ENCODE measurements around the gene STAC2. TPM values are rescaled to one million over a fixed set of nuclear protein-coding genes. Genes with fewer than 3 reads are reported as not detected.

The STAC2 gene
- polyA plus RNA-seq, 2 of the 4 experiments (the other 2 are of a cell fraction) = 0.03 to 0.26 TPM

DNA sequence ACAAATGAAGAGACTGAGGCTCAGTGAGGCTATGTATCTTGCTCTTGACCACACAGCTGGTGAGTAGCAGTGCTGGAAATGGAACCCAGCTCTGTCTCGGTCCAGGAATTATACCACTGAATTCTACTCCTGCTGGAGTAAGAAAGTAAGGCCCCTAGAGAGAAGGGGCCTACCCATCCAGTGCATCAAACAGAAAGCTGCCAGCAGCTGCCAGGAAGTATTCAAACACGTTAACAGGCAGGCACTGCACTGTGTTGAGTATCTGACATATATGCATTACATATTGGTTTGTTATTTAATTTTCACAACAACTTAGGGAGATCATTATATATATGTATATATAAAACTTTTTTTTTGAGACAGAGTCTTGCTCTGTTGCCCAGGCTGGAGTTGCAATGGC, 63.8 kb downstream of the STAC2 start:
- TF ChIP-seq RAD21 (conservative IDR thresholded peaks at IDR 0.05 in 1 of 2, IDR thresholded peaks at IDR 0.05 in 1 of 2) = no peak
- no peak for TF ChIP-seq NFE2L2 (conservative IDR thresholded peaks at IDR 0.05; ENCODE audit: low read length)
- TF ChIP-seq BCL3 (IDR thresholded peaks at IDR 0.05) = no peak
- no peak for TF ChIP-seq NPAS2 (CRISPR knock-in tag; IDR thresholded peaks at IDR 0.05; ENCODE audit: borderline replicate concordance)
- TF ChIP-seq HES2 (IDR thresholded peaks at IDR 0.05) = no peak
- TF ChIP-seq, protein P1, sequence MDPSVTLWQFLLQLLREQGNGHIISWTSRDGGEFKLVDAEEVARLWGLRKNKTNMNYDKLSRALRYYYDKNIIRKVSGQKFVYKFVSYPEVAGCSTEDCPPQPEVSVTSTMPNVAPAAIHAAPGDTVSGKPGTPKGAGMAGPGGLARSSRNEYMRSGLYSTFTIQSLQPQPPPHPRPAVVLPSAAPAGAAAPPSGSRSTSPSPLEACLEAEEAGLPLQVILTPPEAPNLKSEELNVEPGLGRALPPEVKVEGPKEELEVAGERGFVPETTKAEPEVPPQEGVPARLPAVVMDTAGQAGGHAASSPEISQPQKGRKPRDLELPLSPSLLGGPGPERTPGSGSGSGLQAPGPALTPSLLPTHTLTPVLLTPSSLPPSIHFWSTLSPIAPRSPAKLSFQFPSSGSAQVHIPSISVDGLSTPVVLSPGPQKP (IDR thresholded peaks at IDR 0.05; ENCODE audit: low read depth, low read length) = no peak
- TF ChIP-seq, protein P2, sequence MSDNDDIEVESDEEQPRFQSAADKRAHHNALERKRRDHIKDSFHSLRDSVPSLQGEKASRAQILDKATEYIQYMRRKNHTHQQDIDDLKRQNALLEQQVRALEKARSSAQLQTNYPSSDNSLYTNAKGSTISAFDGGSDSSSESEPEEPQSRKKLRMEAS (IDR thresholded peaks at IDR 0.05) = no peak
- no peak overlapping the region for H3K4me2 ChIP-seq
- DNase-seq (ENCODE audit: low read depth in 1 of 2, low spot score in 1 of 2) (no peak), FAIRE-seq (no peak), ATAC-seq (no peak)
- no peak overlapping the region for H3K27ac ChIP-seq
- H3K4me1 ChIP-seq = peaks cover 6% of the 10 kb centered on the region; the same call in 2 of the 3 replicates
- ChIA-PET CTCF (interaction anchor here (0.6 to 30.5 kb wide), 8 partner anchors 9 to 194 kb away, joined by 3 to 612 read pairs (median 6); partner anchors contain the start of genes ARL5C and FBXO47), POLR2A (no interaction called here)
- no peak overlapping the region for H3K4me3 ChIP-seq
- H3K9me3 ChIP-seq = no peaks in the 10 kb centered on the region
- WGBS (ENCODE audit: missing lambda C conversion rate) = 62% methylated on average over 2 of the region's 2 CpGs

Other genes with a start within 250 kb of the STAC2 start
- 0.36 and 0.77 TPM in 2 replicates for gene PLXDC1, start 74.3 kb downstream of the STAC2 start, polyA plus RNA-seq (2011; rRNA removed)
- gene PLXDC1, start 74.3 kb downstream of the STAC2 start, polyA plus RNA-seq (2017; fragmentation: RNase III; extraction: RNeasy Plus Mini Kit Qiagen cat#74134 plus additional on column Dnase treatment) = 0.22 to 0.54 TPM (median 0.31 TPM) in 3 replicates
- not detected in 2 replicates for gene ARL5C, start 59.8 kb downstream of the STAC2 start, polyA plus RNA-seq (2011; rRNA removed)
- gene ARL5C, start 59.8 kb downstream of the STAC2 start, polyA plus RNA-seq (2017; fragmentation: RNase III; extraction: RNeasy Plus Mini Kit Qiagen cat#74134 plus additional on column Dnase treatment) = not detected in 3 replicates
- gene CACNB1, start 28.3 kb downstream of the STAC2 start, polyA plus RNA-seq (2011; rRNA removed) = 3.2 and 3.6 TPM in 2 replicates
- gene CACNB1, start 28.3 kb downstream of the STAC2 start, polyA plus RNA-seq (2017; fragmentation: RNase III; extraction: RNeasy Plus Mini Kit Qiagen cat#74134 plus additional on column Dnase treatment) = 3.4 to 4.3 TPM (median 3.9 TPM) in 3 replicates
- 1,983 and 2,211 TPM in 2 replicates for gene RPL19, start 25.7 kb downstream of the STAC2 start, polyA plus RNA-seq (2011; rRNA removed)
- 2,724 to 2,918 TPM (median 2,862 TPM) in 3 replicates for gene RPL19, start 25.7 kb downstream of the STAC2 start, polyA plus RNA-seq (2017; fragmentation: RNase III; extraction: RNeasy Plus Mini Kit Qiagen cat#74134 plus additional on column Dnase treatment)
- gene FBXL20, start 175.7 kb upstream of the STAC2 start, polyA plus RNA-seq (2011; rRNA removed) = 6.7 and 12.2 TPM in 2 replicates
- 4.3 to 5.7 TPM (median 5.6 TPM) in 3 replicates for gene FBXL20, start 175.7 kb upstream of the STAC2 start, polyA plus RNA-seq (2017; fragmentation: RNase III; extraction: RNeasy Plus Mini Kit Qiagen cat#74134 plus additional on column Dnase treatment)
- gene MED1, start 225.3 kb upstream of the STAC2 start, polyA plus RNA-seq (2011; rRNA removed) = 74.9 and 76.2 TPM in 2 replicates
- gene MED1, start 225.3 kb upstream of the STAC2 start, polyA plus RNA-seq (2017; fragmentation: RNase III; extraction: RNeasy Plus Mini Kit Qiagen cat#74134 plus additional on column Dnase treatment) = 33.8 to 37.0 TPM (median 34.7 TPM) in 3 replicates
- 42.1 and 47.3 TPM in 2 replicates for gene CDK12, start 235.5 kb upstream of the STAC2 start, polyA plus RNA-seq (2011; rRNA removed)
- 36.7 to 40.0 TPM (median 37.8 TPM) in 3 replicates for gene CDK12, start 235.5 kb upstream of the STAC2 start, polyA plus RNA-seq (2017; fragmentation: RNase III; extraction: RNeasy Plus Mini Kit Qiagen cat#74134 plus additional on column Dnase treatment)

All from A549 (cell line).